Epidermal melanocyte (primary cell): Measurements from ENCODE around the gene NREP.
A peak's percentile ranks its signal among the peaks of the same experiment; 100 is the strongest.

Source experiments
- DNase-seq: peaks from one replicate; pipeline ENCODE4 v3.0.0; 2011; ENCODE audit warnings: low spot score; ENCODE audit not compliant: insufficient read length

NREP gene

GRCh38 chr5:111697881-111698757 lies 58.9 kb downstream of the NREP start:
- DNase-seq, result no peak

GRCh38 chr5:111697215-111697614 lies 59.8 kb downstream of the NREP start:
- no peak for DNase-seq

- DNase-seq, result no peak
These were observed 61.0 kb downstream of the NREP start for GRCh38 chr5:111695991-111696390.

- no peak for DNase-seq
These were observed 62.9 kb downstream of the NREP start for GRCh38 chr5:111694133-111694532.

- no peak for DNase-seq
These were observed 65.1 kb downstream of the NREP start for GRCh38 chr5:111691914-111692313.

- no peak for DNase-seq
These were observed 65.5 kb downstream of the NREP start for GRCh38 chr5:111691508-111691907.

- DNase-seq, result no peak
These were observed 67.5 kb downstream of the NREP start for GRCh38 chr5:111689357-111689935.

GRCh38 chr5:111685969-111686368 lies 71.0 kb downstream of the NREP start:
- no peak for DNase-seq

GRCh38 chr5:111682641-111683040 lies 74.4 kb downstream of the NREP start:
- no peak for DNase-seq

GRCh38 chr5:111682121-111682520 lies 74.9 kb downstream of the NREP start:
- DNase-seq, result no peak

- DNase-seq, result no peak
These were observed 75.4 kb downstream of the NREP start for GRCh38 chr5:111681414-111682120.

- peak; percentile 38 for DNase-seq
These were observed 76.1 kb downstream of the NREP start for GRCh38 chr5:111680737-111681413.

- no peak for DNase-seq
These were observed 77.4 kb downstream of the NREP start for GRCh38 chr5:111679611-111680010.
